Panc1 (cell line): Measurements from ENCODE around the gene SLC17A5. TPM values are rescaled to one million over a fixed set of nuclear protein-coding genes. Genes with fewer than 3 reads are reported as not detected.
"Not testable (repeated sequence)": the region's sequence is repeated elsewhere in the genome, so short reads cannot be mapped to it uniquely, and the experiment has no call there.

Experiments
- ATAC-seq: fragments of 200-7000 bp; cut with Tn5 transposase; 2 replicates; pipeline ENCODE4 v1.9.1; 2020; ENCODE audit warnings: mild to moderate bottlenecking, moderate library complexity
- BruUV-seq: library from RNA; stranded (reverse); fragments of 400-500 nt; replicated peaks from 2 replicates; lab custom pipeline; 2021; lab: Mats Ljungman, UMichigan
- CTCF ChIA-PET: fragments of 300-600 bp; sonication (Branson Sonifier 250); formaldehyde crosslinking; loops from one replicate; lab custom pipeline; 2022; ENCODE audit warnings: antibody characterized with exemption; lab: Charles Lee
- POLR2A ChIA-PET: fragments of 300-600 bp; sonication (Branson Sonifier 250); formaldehyde crosslinking; loops from one replicate; lab custom pipeline; 2022; ENCODE audit warnings: antibody characterized with exemption; lab: Charles Lee
- DNase-seq: peaks from one replicate; pipeline ENCODE4 v3.0.0-alpha.2; 2010; ENCODE audit warnings: low read depth, low spot score
- H3K27ac ChIP-seq: 2 replicates; pipeline ENCODE4 v1.5.1; 2011; ENCODE audit warnings: mild to moderate bottlenecking, low read length, inconsistent platforms
- H3K27me3 ChIP-seq: fragments of 200-500 bp; sonication (Bioruptor generic); 2 replicates; pipeline ENCODE4 v1.6.0; 2014; ENCODE audit warnings: low read length, inconsistent platforms; ENCODE audit not compliant: control insufficient read depth, insufficient read depth
- H3K36me3 ChIP-seq: fragments of 200-500 bp; sonication (Bioruptor generic); 2 replicates; pipeline ENCODE4 v1.5.1; 2014; ENCODE audit warnings: inconsistent platforms, mild to moderate bottlenecking, low read length, moderate library complexity; ENCODE audit not compliant: control insufficient read depth, insufficient read depth
- H3K4me1 ChIP-seq: 2 replicates; pipeline ENCODE4 v1.5.1; 2011; ENCODE audit warnings: inconsistent platforms, mild to moderate bottlenecking, low read length, moderate library complexity; ENCODE audit not compliant: control insufficient read depth, insufficient read depth
- H3K4me3 ChIP-seq, 2 experiments: 2 replicates each; pipeline ENCODE4 v1.5.1; 2011 to 2012; ENCODE audit warnings: low read depth in 2 of 2, low read length in 2 of 2, mild to moderate bottlenecking in 2 of 2, inconsistent platforms in 1 of 2, moderate library complexity in 1 of 2
- H3K9me3 ChIP-seq: fragments of 200-500 bp; sonication (Bioruptor generic); 2 replicates; pipeline ENCODE4 v1.5.1; 2014; ENCODE audit warnings: low read depth, mild to moderate bottlenecking, inconsistent platforms, low read length, moderate library complexity; ENCODE audit not compliant: control insufficient read depth, insufficient read depth
- CTCF ChIP-seq: fragments of 450-650 bp; IDR thresholded peaks from 2 replicates; pipeline ENCODE4 v1.5.1; 2017; ENCODE audit warnings: mild to moderate bottlenecking
- POLR2AphosphoS5 ChIP-seq: IDR thresholded peaks from 2 replicates; pipeline ENCODE4 v1.6.1; 2012; ENCODE audit warnings: mild to moderate bottlenecking, low read depth, low read length, moderate library complexity
- REST ChIP-seq, 2 experiments: IDR thresholded peaks; 2 replicates each; pipeline ENCODE4 v1.6.1; 2011 to 2012; ENCODE audit warnings: low read depth in 2 of 2, control low read depth in 1 of 2, low read length in 1 of 2, mild to moderate bottlenecking in 1 of 2, moderate library complexity in 1 of 2; ENCODE audit not compliant: insufficient read depth in 1 of 2
- SIN3A ChIP-seq: IDR thresholded peaks from 2 replicates; pipeline ENCODE4 v1.6.1; 2012; ENCODE audit warnings: low read depth, mild to moderate bottlenecking, low read length, moderate library complexity, borderline replicate concordance; ENCODE audit not compliant: insufficient read depth
- TCF7L2 ChIP-seq: IDR thresholded peaks from 2 replicates; pipeline ENCODE4 v1.6.1; 2011; ENCODE audit warnings: mild to moderate bottlenecking, low read depth, low read length, inconsistent platforms
- in situ Hi-C: cut with HindIII; loops from 2 replicates; pipeline ENCODE4 v1.10.0; 2016; ENCODE audit warnings: low sequenced_read_pairs, low pct_unique_long_range_greater_than_20kb
- intact Hi-C: fragments of 100-400 bp; cut with micrococcal nuclease; formaldehyde crosslinking; loops from one replicate; pipeline ENCODE4 v1.10.0; 2022; ENCODE audit not compliant: unreplicated experiment
- total RNA-seq: library from RNA; stranded (reverse); gene quantifications from one replicate; pipeline ENCODE4 v1.2.1, GENCODE V29; 2021; ENCODE audit not compliant: unreplicated experiment

Gene SLC17A5
- total RNA-seq, 1 experiment from 2014 or later, result 20.6 TPM

- Histone ChIP-seq H3K36me3 (no peaks in the 10 kb centered on the region), H3K9me3 (no peaks in the 10 kb centered on the region), H3K27ac (peak overlapping the region; percentile 52), H3K27me3 (no peaks in the 10 kb centered on the region), H3K4me3 (no peak overlapping the region), H3K4me1 (peaks cover 21% of the 10 kb centered on the region)
- intact Hi-C loops (no loop called here), in situ Hi-C loops (no loop called here)
- ATAC-seq, result no peak
- ChIA-PET CTCF (no interaction called here), POLR2A (no interaction called here)
- DNase-seq, result no peak
- no peak for TF ChIP-seq CTCF
- TF ChIP-seq SIN3A, result no peak
- TF ChIP-seq REST (IDR thresholded peaks at IDR 0.05; ENCODE audit: insufficient read depth in 1 of 2, low read depth in 2 of 2, low read length in 1 of 2), result no peak
- TF ChIP-seq TCF7L2, result no peak
- no peak for TF ChIP-seq POLR2AphosphoS5
- no TSS peak for BruUV-seq
Measured at GRCh38 chr6:73569121-73569520, 84.7 kb downstream of the SLC17A5 start.

GRCh38 chr6:73566954-73567591, 86.7 kb downstream of the SLC17A5 start:
- in situ Hi-C loops, result no loop called here
- TF ChIP-seq CTCF, result no peak
- TF ChIP-seq TCF7L2, result no peak
- TF ChIP-seq SIN3A, result no peak
- TF ChIP-seq POLR2AphosphoS5, result no peak
- TF ChIP-seq REST (IDR thresholded peaks at IDR 0.05; ENCODE audit: insufficient read depth in 1 of 2, low read depth in 2 of 2, low read length in 1 of 2), result no peak
- intact Hi-C loops, result no loop called here
- no peak for ATAC-seq
- Histone ChIP-seq H3K27me3 (no peaks in the 10 kb centered on the region), H3K4me3 (no peak overlapping the region), H3K9me3 (no peaks in the 10 kb centered on the region), H3K36me3 (no peaks in the 10 kb centered on the region), H3K4me1 (peaks cover 21% of the 10 kb centered on the region), H3K27ac (peak overlapping the region; percentile 82)
- ChIA-PET CTCF (no interaction called here), POLR2A (no interaction called here)
- BruUV-seq, result no TSS peak
- no peak for DNase-seq

GRCh38 chr6:73566486-73566871, 87.3 kb downstream of the SLC17A5 start:
- peak overlapping the region; percentile 82; the same call in 1 of the 2 replicates for H3K27ac ChIP-seq
- in situ Hi-C loops, H3K27me3 ChIP-seq, intact Hi-C loops, H3K36me3 ChIP-seq, DNase-seq, CTCF ChIA-PET, BruUV-seq, H3K4me3 ChIP-seq, ATAC-seq, H3K9me3 ChIP-seq: not testable (repeated sequence)
- peaks cover 21% of the 10 kb centered on the region for H3K4me1 ChIP-seq
- POLR2A ChIA-PET, result interaction anchor here (0.7 kb wide), 1 partner anchor 52 kb away, joined by 10 read pairs; no protein-coding TSS in a partner anchor
